Measurements from ENCODE around the gene LGALS3BP. TPM values are rescaled to one million over a fixed set of nuclear protein-coding genes. Genes with fewer than 3 reads are reported as not detected.

LGALS3BP gene
- total and polyA plus RNA-seq, 2 of the 8 experiments (the other 6 are each of a cell fraction or from before 2014, with no cell fraction given) = 56.1 to 61.6 TPM

DNA sequence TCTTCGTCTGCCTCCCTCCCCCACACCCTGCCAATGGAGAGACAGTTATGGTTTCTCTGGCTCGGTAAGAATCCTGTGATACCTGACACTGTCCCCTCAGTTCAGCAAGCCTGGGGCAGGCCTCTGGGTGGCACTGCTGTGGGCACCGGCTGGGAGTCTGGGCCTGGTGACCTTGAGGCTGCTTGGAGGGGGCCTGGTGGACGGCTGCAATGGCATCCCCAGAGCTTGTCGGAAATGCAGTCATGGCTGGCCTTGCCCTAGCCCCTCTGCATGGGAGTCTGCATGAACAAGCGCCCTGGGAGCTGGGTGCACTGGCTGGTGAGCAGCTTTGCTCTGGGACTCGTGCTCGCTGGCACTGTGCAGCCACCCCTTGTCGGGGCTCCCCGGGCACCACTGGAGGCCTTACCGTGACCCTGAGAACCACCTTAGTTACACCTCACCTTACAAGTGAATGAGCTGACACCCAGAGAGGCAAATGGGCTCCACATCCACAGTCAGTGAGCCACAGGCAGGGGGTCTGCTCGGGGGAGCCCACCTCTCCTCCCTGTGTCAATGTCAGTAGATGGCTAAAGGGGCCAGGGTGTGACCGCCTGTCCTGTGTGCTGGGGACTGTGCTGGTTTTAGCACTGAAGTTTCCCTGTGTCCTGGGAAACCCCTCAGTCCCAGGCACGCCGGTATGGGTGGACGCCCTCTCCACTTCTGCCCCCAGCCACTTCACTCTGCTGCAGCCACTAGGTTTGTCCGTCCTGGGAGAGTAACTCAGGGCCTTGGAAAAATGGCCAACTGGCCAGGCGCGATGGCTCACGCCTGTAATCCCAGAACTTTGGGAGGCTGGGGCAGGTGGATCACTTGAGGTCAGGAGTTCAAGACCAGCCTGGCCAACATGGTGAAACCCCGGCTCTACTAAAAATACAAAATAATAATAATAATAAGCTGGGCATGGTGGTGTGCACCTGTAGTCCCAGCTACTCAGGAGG is 1.4 kb downstream of the LGALS3BP start:
- Histone ChIP-seq H3K79me2 (ENCODE audit: control insufficient read depth in 1 of 2, insufficient read depth in 2 of 2, low read length in 2 of 2) (no peaks in the 10 kb centered on the region; a peak in 1 of 4 replicates), H3K9ac (replicated peaks in 1 of 4; ENCODE audit: extremely low read depth in 1 of 4, low read depth in 3 of 4, low read length in 3 of 4) (no peak overlapping the region), H2BK12ac (ENCODE audit: low read depth, low read length) (no peak overlapping the region), H3K27ac (ENCODE audit: low read depth, low read length) (no peak overlapping the region), H3K79me1 (ENCODE audit: low read depth, low read length) (no peaks in the 10 kb centered on the region), H4K20me1 (replicated peaks in 1 of 2; ENCODE audit: control insufficient read depth in 1 of 2, insufficient read depth in 2 of 2, low read length in 2 of 2) (no peaks in the 10 kb centered on the region), H3K4me1 (replicated peaks in 1 of 4; ENCODE audit: control insufficient read depth in 3 of 4, insufficient read depth in 4 of 4, low read length in 3 of 4) (peaks cover 0 to 18% (median 9%) of the 10 kb centered on the region in 4 experiments; a peak in 6 of 7 replicates), H2BK20ac (ENCODE audit: low read length) (no peak overlapping the region), H2BK15ac (ENCODE audit: low read length) (no peak overlapping the region), H2AFZ (ENCODE audit: low read length) (no peak overlapping the region), H2AK5ac (ENCODE audit: low read depth, low read length) (no peak overlapping the region; the same call in 1 of the 2 replicates), H3K4me3 (ENCODE audit: extremely low read depth in 1 of 4, insufficient read depth in 2 of 4, low read depth in 3 of 4, low read length in 4 of 4) (no peak overlapping the region), H3K18ac (ENCODE audit: extremely low read depth, low read length) (no peak overlapping the region), H2BK120ac (replicated peaks; ENCODE audit: low read depth, low read length) (no peak overlapping the region), H3K4ac (replicated peaks; ENCODE audit: insufficient read length, low read depth, low read length) (no peak overlapping the region), H3K56ac (replicated peaks; ENCODE audit: insufficient read length, low read depth, low read length) (no peak overlapping the region), H2BK5ac (ENCODE audit: low read depth, low read length) (no peak overlapping the region), H3K14ac (ENCODE audit: insufficient read length) (no peak overlapping the region), H3K4me2 (ENCODE audit: insufficient read depth in 1 of 2, low read depth in 2 of 2, low read length in 2 of 2) (no peak overlapping the region), H4K5ac (ENCODE audit: insufficient read length, low read depth, low read length) (no peak overlapping the region), H3K23ac (ENCODE audit: insufficient read length) (no peak overlapping the region), H3K27me3 (replicated peaks in 1 of 4; ENCODE audit: control insufficient read depth in 3 of 4, extremely low read depth in 1 of 4, insufficient read depth in 3 of 4, low read length in 3 of 4) (no peaks in the 10 kb centered on the region), H4K91ac (replicated peaks; ENCODE audit: insufficient read length, low read length) (peak overlapping the region; percentile 1), H3K36me3 (ENCODE audit: control insufficient read depth in 2 of 4, insufficient read depth in 4 of 4, low read length in 3 of 4) (no peaks in the 10 kb centered on the region; a peak in 1 of 8 replicates), H3K9me3 (ENCODE audit: insufficient read depth in 2 of 2, low read depth in 1 of 2, low read length in 1 of 2) (no peaks in the 10 kb centered on the region), H3K23me2 (ENCODE audit: low read depth, low read length) (no peaks in the 10 kb centered on the region), H4K8ac (ENCODE audit: extremely low read depth, insufficient read depth, low read length) (peak overlapping the region; percentile 88)
- CTCF ChIA-PET (ENCODE audit: partially characterized antibody) = interaction anchor here (1.1 to 3.4 kb wide), 4 partner anchors 13 to 112 kb away, joined by 3 to 19 read pairs (median 4); no protein-coding TSS in a partner anchor
- 91% methylated on average over 20 of the region's 21 CpGs; no CpG with 5 or more reads in 1 of the 2 experiments for WGBS, 2 experiments (ENCODE audit: extremely low coverage in 1 of 2, insufficient coverage in 1 of 2, insufficient read length in 1 of 2, insufficient replicate concordance in 2 of 2, low coverage in 1 of 2, low lambda C conversion rate in 2 of 2, missing lambda C conversion rate in 1 of 2)
- FAIRE-seq = no peak
- POLR2A ChIA-PET (ENCODE audit: partially characterized antibody) = no interaction called here
- no peak for DNase-seq (ENCODE audit: low read depth in 1 of 2, low spot score in 2 of 2)
- TF ChIP-seq, protein P1, sequence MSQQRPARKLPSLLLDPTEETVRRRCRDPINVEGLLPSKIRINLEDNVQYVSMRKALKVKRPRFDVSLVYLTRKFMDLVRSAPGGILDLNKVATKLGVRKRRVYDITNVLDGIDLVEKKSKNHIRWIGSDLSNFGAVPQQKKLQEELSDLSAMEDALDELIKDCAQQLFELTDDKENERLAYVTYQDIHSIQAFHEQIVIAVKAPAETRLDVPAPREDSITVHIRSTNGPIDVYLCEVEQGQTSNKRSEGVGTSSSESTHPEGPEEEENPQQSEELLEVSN (IDR thresholded peaks at IDR 0.05) = no peak
- TF ChIP-seq POLR2AphosphoS5 (IDR thresholded peaks at IDR 0.05; ENCODE audit: low read depth, low read length) = no peak
- no peak for TF ChIP-seq JUND (IDR thresholded peaks at IDR 0.05; ENCODE audit: low read length)
- TF ChIP-seq CTBP2 (IDR thresholded peaks at IDR 0.05; ENCODE audit: borderline replicate concordance, insufficient read depth, insufficient read length, low read length) = no peak
- TF ChIP-seq SUZ12 (IDR thresholded peaks at IDR 0.05; ENCODE audit: low read length) = no peak

Measured in H1 (cell line).